MCF 10A (cell line): ENCODE results near the gene EGLN1. TPM values are rescaled to one million over a fixed set of nuclear protein-coding genes. Genes with fewer than 3 reads are reported as not detected.

Experiments used
- BruUV-seq: library from RNA; stranded (reverse); fragments of 400-500 nt; replicated peaks from 2 replicates; lab custom pipeline; 2021; lab: Mats Ljungman, UMichigan
- CTCF ChIA-PET: fragments of 300-600 bp; sonication (Branson Sonifier 250); formaldehyde crosslinking; extraction: SDS; loops from one replicate; lab custom pipeline; 2021; ENCODE audit warnings: antibody characterized with exemption, inconsistent platforms; lab: Yijun Ruan, JAX
- POLR2A ChIA-PET: fragments of 300-600, 350-650 bp; sonication (Branson Sonifier 250); formaldehyde crosslinking; extraction: SDS; loops from one replicate; lab custom pipeline; 2020; ENCODE audit warnings: antibody characterized with exemption, inconsistent platforms; lab: Yijun Ruan, JAX
- DNase-seq: peaks from one replicate; pipeline ENCODE4 v3.0.0-alpha.2; 2018; ENCODE audit not compliant: unreplicated experiment
- H3K27ac Mint-ChIP-seq: one replicate; pipeline ENCODE4 v1.8.0; 2022; ENCODE audit warnings: mild to moderate bottlenecking, low read depth, mixed read lengths; ENCODE audit not compliant: unreplicated experiment
- H3K27me3 Mint-ChIP-seq: one replicate; pipeline ENCODE4 v1.8.0; 2022; ENCODE audit warnings: mixed read lengths; ENCODE audit not compliant: insufficient read depth, unreplicated experiment
- H3K36me3 Mint-ChIP-seq: one replicate; pipeline ENCODE4 v1.8.0; 2022; ENCODE audit warnings: mild to moderate bottlenecking, moderate library complexity, mixed read lengths; ENCODE audit not compliant: insufficient read depth, unreplicated experiment
- H3K4me1 Mint-ChIP-seq: one replicate; pipeline ENCODE4 v1.8.0; 2022; ENCODE audit warnings: mixed read lengths; ENCODE audit not compliant: insufficient read depth, unreplicated experiment
- H3K4me3 Mint-ChIP-seq: one replicate; pipeline ENCODE4 v1.8.0; 2022; ENCODE audit warnings: mild to moderate bottlenecking, moderate library complexity, mixed read lengths; ENCODE audit not compliant: unreplicated experiment
- H3K9me3 Mint-ChIP-seq: one replicate; pipeline ENCODE4 v1.8.0; 2022; ENCODE audit warnings: mixed read lengths; ENCODE audit not compliant: unreplicated experiment
- CTCF ChIP-seq: fragments of 200-600 bp; IDR thresholded peaks from one replicate; pipeline ENCODE4 v1.8.0; 2022; ENCODE audit warnings: antibody characterized with exemption, mild to moderate bottlenecking; ENCODE audit not compliant: unreplicated experiment
- intact Hi-C: fragments of 100-400 bp; cut with micrococcal nuclease; formaldehyde crosslinking; loops from 2 replicates; pipeline ENCODE4 v1.14.1; 2022
- total RNA-seq: library from RNA; stranded (reverse); gene quantifications from 2 replicates; pipeline ENCODE4 v1.2.3, GENCODE V29; 2022

EGLN1 gene
- total RNA-seq, 1 experiment from 2014 or later, result 68.8 TPM

- no TSS peak for BruUV-seq
- Mint-ChIP-seq H3K27me3 (no peaks in the 10 kb centered on the region), H3K4me3 (peak overlapping the region; percentile 82), H3K9me3 (no peaks in the 10 kb centered on the region), H3K4me1 (peaks cover 47% of the 10 kb centered on the region), H3K27ac (peak overlapping the region; percentile 73), H3K36me3 (peaks cover 11% of the 10 kb centered on the region)
- ChIA-PET CTCF (interaction anchor here (0.6 to 2.0 kb wide), 8 partner anchors 11 to 174 kb away, joined by 3 to 7 read pairs (median 4); no protein-coding TSS in a partner anchor), POLR2A (interaction anchor here (0.6 to 9.9 kb wide), 15 partner anchors 9 to 775 kb away, joined by 3 to 247 read pairs (median 4); partner anchors contain the start of genes EXOC8, SPRTN and TSNAX)
- TF ChIP-seq CTCF, result no peak
- no peak for DNase-seq
- intact Hi-C loops, result loop anchor here (2.0 kb wide), 1 partner anchor 13 kb away; no protein-coding TSS in a partner anchor
Observed at GRCh38 chr1:231418101-231418740, 3.9 kb downstream of the EGLN1 start.

GRCh38 chr1:231417513-231417912 lies 4.6 kb downstream of the EGLN1 start:
- DNase-seq, result no peak
- H3K27ac Mint-ChIP-seq, result peak overlapping the region; percentile 4
- intact Hi-C loops, result no loop called here
- H3K4me1 Mint-ChIP-seq, result peaks cover 54% of the 10 kb centered on the region
- no peaks in the 10 kb centered on the region for H3K9me3 Mint-ChIP-seq
- CTCF ChIA-PET, result interaction anchor here (0.6 to 2.0 kb wide), 4 partner anchors 18 to 166 kb away, joined by 3 to 7 read pairs (median 4); no protein-coding TSS in a partner anchor
- POLR2A ChIA-PET, result interaction anchor here (0.6 to 9.9 kb wide), 9 partner anchors 8 to 774 kb away, joined by 3 to 247 read pairs (median 13); partner anchors contain the start of genes EXOC8 and SPRTN
- H3K36me3 Mint-ChIP-seq, result peaks cover 14% of the 10 kb centered on the region
- H3K27me3 Mint-ChIP-seq, result no peaks in the 10 kb centered on the region
- TF ChIP-seq CTCF, result no peak
- H3K4me3 Mint-ChIP-seq, result peak overlapping the region; percentile 82
- BruUV-seq, result no TSS peak

GRCh38 chr1:231416901-231417300 lies 5.2 kb downstream of the EGLN1 start:
- Mint-ChIP-seq H3K9me3 (no peaks in the 10 kb centered on the region), H3K27me3 (no peaks in the 10 kb centered on the region), H3K27ac (peak overlapping the region; percentile 4), H3K4me1 (peaks cover 54% of the 10 kb centered on the region), H3K4me3 (peak overlapping the region; percentile 82), H3K36me3 (peaks cover 14% of the 10 kb centered on the region)
- BruUV-seq, result no TSS peak
- no peak for DNase-seq
- POLR2A ChIA-PET, result interaction anchor here (0.9 to 9.9 kb wide), 8 partner anchors 7 to 773 kb away, joined by 3 to 247 read pairs (median 91); partner anchors contain the start of genes EXOC8 and SPRTN
- CTCF ChIA-PET, result interaction anchor here (0.6 to 1.2 kb wide), 2 partner anchors 37 to 166 kb away, joined by 3 read pairs; no protein-coding TSS in a partner anchor
- intact Hi-C loops, result no loop called here
- no peak for TF ChIP-seq CTCF

- no peak for TF ChIP-seq CTCF
- H3K27ac Mint-ChIP-seq, result peak overlapping the region; percentile 11
- intact Hi-C loops, result no loop called here
- no peak overlapping the region for H3K4me3 Mint-ChIP-seq
- H3K36me3 Mint-ChIP-seq, result peaks cover 14% of the 10 kb centered on the region
- peak; percentile 55 for DNase-seq
- H3K9me3 Mint-ChIP-seq, result no peaks in the 10 kb centered on the region
- H3K27me3 Mint-ChIP-seq, result no peaks in the 10 kb centered on the region
- ChIA-PET CTCF (interaction anchor here (0.6 to 0.8 kb wide), 5 partner anchors 25 to 1541 kb away, joined by 3 to 4 read pairs (median 3); no protein-coding TSS in a partner anchor), POLR2A (interaction anchor here (0.8 to 9.9 kb wide), 13 partner anchors 5 to 175 kb away, joined by 3 to 247 read pairs (median 5); partner anchors contain the start of genes EXOC8 and SPRTN)
- H3K4me1 Mint-ChIP-seq, result peaks cover 60% of the 10 kb centered on the region
- no TSS peak for BruUV-seq
Observed at GRCh38 chr1:231415018-231415583, 7.0 kb downstream of the EGLN1 start.
